ENCODE measurements around the gene SCN2B. TPM values are rescaled to one million over a fixed set of nuclear protein-coding genes. Genes with fewer than 3 reads are reported as not detected.
A peak's percentile ranks its signal among the peaks of the same experiment; 100 is the strongest.

SCN2B gene
- total RNA-seq, 6 experiments from 2014 or later, result not detected

- peaks cover 0 to 16% (median 6%) of the 10 kb centered on the region in 4 donors for H3K4me1 ChIP-seq
- H3K9me3 ChIP-seq, result no peaks in the 10 kb centered on the region
- H3K4me3 ChIP-seq, result no peak overlapping the region
- intact Hi-C loops (cut with DNase I), result no loop called here
- DNase-seq (peak; percentile 42 to 83 (median 64)), ATAC-seq (peak; percentile 83 to 93 (median 91))
- peak overlapping the region; percentile 13 to 76 (median 60) for H3K27ac ChIP-seq
- no peaks in the 10 kb centered on the region for H3K36me3 ChIP-seq
- WGBS (ENCODE audit: insufficient coverage, low coverage, low lambda C conversion rate, missing lambda C conversion rate), result 43% methylated on average over 10 of the region's 13 CpGs
- TF ChIP-seq POLR2A (IDR thresholded peaks at IDR 0.05), result peak; percentile 42
- TF ChIP-seq CTCF (IDR thresholded peaks at IDR 0.05), result no peak
- no peaks in the 10 kb centered on the region for H3K27me3 ChIP-seq
These were observed 1.1 kb downstream of the SCN2B start for GRCh38 chr11:118175031-118175992.

GRCh38 chr11:118174006-118174567, 2.4 kb downstream of the SCN2B start:
- DNase-seq (peak in 2 of 3 donors; percentile 32 to 39), ATAC-seq (no peak)
- WGBS (ENCODE audit: insufficient coverage, low coverage, low lambda C conversion rate, missing lambda C conversion rate), result 91% methylated on average over 8 of the region's 9 CpGs
- peaks cover 0 to 16% (median 6%) of the 10 kb centered on the region in 4 donors for H3K4me1 ChIP-seq
- no peaks in the 10 kb centered on the region for H3K36me3 ChIP-seq
- TF ChIP-seq CTCF (IDR thresholded peaks at IDR 0.05), result no peak
- TF ChIP-seq POLR2A (IDR thresholded peaks at IDR 0.05), result no peak
- no peaks in the 10 kb centered on the region for H3K9me3 ChIP-seq
- intact Hi-C loops (cut with DNase I), result no loop called here
- no peaks in the 10 kb centered on the region for H3K27me3 ChIP-seq
- H3K4me3 ChIP-seq, result no peak overlapping the region
- H3K27ac ChIP-seq, result no peak overlapping the region

- Histone ChIP-seq H3K27me3 (no peaks in the 10 kb centered on the region), H3K27ac (no peak overlapping the region), H3K9me3 (no peaks in the 10 kb centered on the region), H3K36me3 (no peaks in the 10 kb centered on the region), H3K4me1 (peaks cover 0 to 16% (median 6%) of the 10 kb centered on the region in 4 donors), H3K4me3 (no peak overlapping the region)
- WGBS (ENCODE audit: insufficient coverage, low coverage, low lambda C conversion rate, missing lambda C conversion rate), result 80% methylated on average over 4 of the region's 9 CpGs
- ATAC-seq (no peak), DNase-seq (peak in 2 of 3 donors; percentile 30 to 33)
- TF ChIP-seq POLR2A (IDR thresholded peaks at IDR 0.05) (no peak), CTCF (IDR thresholded peaks at IDR 0.05) (no peak)
- intact Hi-C loops (cut with DNase I), result no loop called here
These were observed 4.1 kb downstream of the SCN2B start for GRCh38 chr11:118172356-118172755.

GRCh38 chr11:118171269-118172062, 5.0 kb downstream of the SCN2B start:
- no peaks in the 10 kb centered on the region for H3K9me3 ChIP-seq
- H3K36me3 ChIP-seq, result no peaks in the 10 kb centered on the region
- DNase-seq, result peak; percentile 70 to 78 (median 74)
- TF ChIP-seq CTCF (IDR thresholded peaks at IDR 0.05), result peak; percentile 71 to 92 (median 90)
- no peak for TF ChIP-seq POLR2A (IDR thresholded peaks at IDR 0.05)
- H3K4me3 ChIP-seq, result no peak overlapping the region
- intact Hi-C loops (cut with DNase I), result no loop called here
- peaks cover 0 to 16% (median 6%) of the 10 kb centered on the region in 4 donors for H3K4me1 ChIP-seq
- peak; percentile 72 to 78 (median 74) for ATAC-seq
- WGBS (ENCODE audit: insufficient coverage, low coverage, low lambda C conversion rate, missing lambda C conversion rate), result 0% methylated on average over 2 of the region's 29 CpGs
- H3K27me3 ChIP-seq, result no peaks in the 10 kb centered on the region
- H3K27ac ChIP-seq, result no peak overlapping the region
